Panc1 (cell line): ENCODE measurements around the gene SLC9A1. TPM values are rescaled to one million over a fixed set of nuclear protein-coding genes. Genes with fewer than 3 reads are reported as not detected.

Experiments used
- ATAC-seq: fragments of 200-7000 bp; cut with Tn5 transposase; 2 replicates; pipeline ENCODE4 v1.9.1; 2020; ENCODE audit warnings: mild to moderate bottlenecking, moderate library complexity
- BruUV-seq: library from RNA; stranded (reverse); fragments of 400-500 nt; replicated peaks from 2 replicates; lab custom pipeline; 2021; lab: Mats Ljungman, UMichigan
- CTCF ChIA-PET: fragments of 300-600 bp; sonication (Branson Sonifier 250); formaldehyde crosslinking; loops from one replicate; lab custom pipeline; 2022; ENCODE audit warnings: antibody characterized with exemption; lab: Charles Lee
- POLR2A ChIA-PET: fragments of 300-600 bp; sonication (Branson Sonifier 250); formaldehyde crosslinking; loops from one replicate; lab custom pipeline; 2022; ENCODE audit warnings: antibody characterized with exemption; lab: Charles Lee
- DNase-seq: peaks from one replicate; pipeline ENCODE4 v3.0.0-alpha.2; 2010; ENCODE audit warnings: low read depth, low spot score
- H3K27ac ChIP-seq: 2 replicates; pipeline ENCODE4 v1.5.1; 2011; ENCODE audit warnings: mild to moderate bottlenecking, low read length, inconsistent platforms
- H3K27me3 ChIP-seq: fragments of 200-500 bp; sonication (Bioruptor generic); 2 replicates; pipeline ENCODE4 v1.6.0; 2014; ENCODE audit warnings: low read length, inconsistent platforms; ENCODE audit not compliant: control insufficient read depth, insufficient read depth
- H3K36me3 ChIP-seq: fragments of 200-500 bp; sonication (Bioruptor generic); 2 replicates; pipeline ENCODE4 v1.5.1; 2014; ENCODE audit warnings: inconsistent platforms, mild to moderate bottlenecking, low read length, moderate library complexity; ENCODE audit not compliant: control insufficient read depth, insufficient read depth
- H3K4me1 ChIP-seq: 2 replicates; pipeline ENCODE4 v1.5.1; 2011; ENCODE audit warnings: inconsistent platforms, mild to moderate bottlenecking, low read length, moderate library complexity; ENCODE audit not compliant: control insufficient read depth, insufficient read depth
- H3K4me3 ChIP-seq, 2 experiments: 2 replicates each; pipeline ENCODE4 v1.5.1; 2011 to 2012; ENCODE audit warnings: low read depth in 2 of 2, low read length in 2 of 2, mild to moderate bottlenecking in 2 of 2, inconsistent platforms in 1 of 2, moderate library complexity in 1 of 2
- H3K9me3 ChIP-seq: fragments of 200-500 bp; sonication (Bioruptor generic); 2 replicates; pipeline ENCODE4 v1.5.1; 2014; ENCODE audit warnings: low read depth, mild to moderate bottlenecking, inconsistent platforms, low read length, moderate library complexity; ENCODE audit not compliant: control insufficient read depth, insufficient read depth
- POLR2AphosphoS5 ChIP-seq: IDR thresholded peaks from 2 replicates; pipeline ENCODE4 v1.6.1; 2012; ENCODE audit warnings: mild to moderate bottlenecking, low read depth, low read length, moderate library complexity
- SIN3A ChIP-seq: IDR thresholded peaks from 2 replicates; pipeline ENCODE4 v1.6.1; 2012; ENCODE audit warnings: low read depth, mild to moderate bottlenecking, low read length, moderate library complexity, borderline replicate concordance; ENCODE audit not compliant: insufficient read depth
- TCF7L2 ChIP-seq: IDR thresholded peaks from 2 replicates; pipeline ENCODE4 v1.6.1; 2011; ENCODE audit warnings: mild to moderate bottlenecking, low read depth, low read length, inconsistent platforms
- in situ Hi-C: cut with HindIII; loops from 2 replicates; pipeline ENCODE4 v1.10.0; 2016; ENCODE audit warnings: low sequenced_read_pairs, low pct_unique_long_range_greater_than_20kb
- intact Hi-C: fragments of 100-400 bp; cut with micrococcal nuclease; formaldehyde crosslinking; loops from one replicate; pipeline ENCODE4 v1.10.0; 2022; ENCODE audit not compliant: unreplicated experiment
- total RNA-seq: library from RNA; stranded (reverse); gene quantifications from one replicate; pipeline ENCODE4 v1.2.1, GENCODE V29; 2021; ENCODE audit not compliant: unreplicated experiment
- TF ChIP-seq, protein P1 (sequence below), 2 experiments: IDR thresholded peaks; 2 replicates each; pipeline ENCODE4 v1.6.1; 2011 to 2012; ENCODE audit warnings: low read depth in 2 of 2, control low read depth in 1 of 2, low read length in 1 of 2, mild to moderate bottlenecking in 1 of 2, moderate library complexity in 1 of 2; ENCODE audit not compliant: insufficient read depth in 1 of 2
- TF ChIP-seq, protein P2 (sequence below): fragments of 450-650 bp; IDR thresholded peaks from 2 replicates; pipeline ENCODE4 v1.5.1; 2017; ENCODE audit warnings: mild to moderate bottlenecking

Gene SLC9A1
- total RNA-seq, 1 experiment from 2014 or later, result 31.3 TPM

DNA sequence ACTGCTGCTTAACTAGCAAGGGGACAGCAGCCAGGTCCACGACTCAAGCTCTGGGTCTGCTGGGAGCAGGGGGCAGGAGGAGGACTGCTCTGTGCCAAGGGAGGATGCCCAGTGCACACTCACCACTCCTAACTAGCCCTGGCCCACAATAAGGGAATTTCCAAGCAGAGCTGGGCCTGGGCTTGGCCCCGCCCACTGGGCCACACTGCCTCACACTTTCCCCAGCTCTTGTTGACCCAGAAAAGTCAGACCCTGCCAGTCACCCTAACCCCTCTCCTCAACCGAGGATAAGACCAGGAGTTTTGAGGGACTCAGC is 18.7 kb downstream of the SLC9A1 start:
- CTCF ChIA-PET, result no interaction called here
- in situ Hi-C loops (no loop called here), intact Hi-C loops (no loop called here)
- no TSS peak for BruUV-seq
- H3K9me3 ChIP-seq, result no peaks in the 10 kb centered on the region
- POLR2A ChIA-PET, result no interaction called here
- no peaks in the 10 kb centered on the region for H3K36me3 ChIP-seq
- H3K4me1 ChIP-seq, result 0 out of 2 replicates have a peak, but pooled peaks cover 5% of the 10 kb centered on the region
- no peak overlapping the region for H3K4me3 ChIP-seq
- no peak for DNase-seq
- no peak overlapping the region for H3K27ac ChIP-seq
- ATAC-seq, result peak; percentile 74
- TF ChIP-seq, protein P1, sequence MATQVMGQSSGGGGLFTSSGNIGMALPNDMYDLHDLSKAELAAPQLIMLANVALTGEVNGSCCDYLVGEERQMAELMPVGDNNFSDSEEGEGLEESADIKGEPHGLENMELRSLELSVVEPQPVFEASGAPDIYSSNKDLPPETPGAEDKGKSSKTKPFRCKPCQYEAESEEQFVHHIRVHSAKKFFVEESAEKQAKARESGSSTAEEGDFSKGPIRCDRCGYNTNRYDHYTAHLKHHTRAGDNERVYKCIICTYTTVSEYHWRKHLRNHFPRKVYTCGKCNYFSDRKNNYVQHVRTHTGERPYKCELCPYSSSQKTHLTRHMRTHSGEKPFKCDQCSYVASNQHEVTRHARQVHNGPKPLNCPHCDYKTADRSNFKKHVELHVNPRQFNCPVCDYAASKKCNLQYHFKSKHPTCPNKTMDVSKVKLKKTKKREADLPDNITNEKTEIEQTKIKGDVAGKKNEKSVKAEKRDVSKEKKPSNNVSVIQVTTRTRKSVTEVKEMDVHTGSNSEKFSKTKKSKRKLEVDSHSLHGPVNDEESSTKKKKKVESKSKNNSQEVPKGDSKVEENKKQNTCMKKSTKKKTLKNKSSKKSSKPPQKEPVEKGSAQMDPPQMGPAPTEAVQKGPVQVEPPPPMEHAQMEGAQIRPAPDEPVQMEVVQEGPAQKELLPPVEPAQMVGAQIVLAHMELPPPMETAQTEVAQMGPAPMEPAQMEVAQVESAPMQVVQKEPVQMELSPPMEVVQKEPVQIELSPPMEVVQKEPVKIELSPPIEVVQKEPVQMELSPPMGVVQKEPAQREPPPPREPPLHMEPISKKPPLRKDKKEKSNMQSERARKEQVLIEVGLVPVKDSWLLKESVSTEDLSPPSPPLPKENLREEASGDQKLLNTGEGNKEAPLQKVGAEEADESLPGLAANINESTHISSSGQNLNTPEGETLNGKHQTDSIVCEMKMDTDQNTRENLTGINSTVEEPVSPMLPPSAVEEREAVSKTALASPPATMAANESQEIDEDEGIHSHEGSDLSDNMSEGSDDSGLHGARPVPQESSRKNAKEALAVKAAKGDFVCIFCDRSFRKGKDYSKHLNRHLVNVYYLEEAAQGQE (IDR thresholded peaks at IDR 0.05; ENCODE audit: insufficient read depth in 1 of 2, low read depth in 2 of 2, low read length in 1 of 2), result no peak
- TF ChIP-seq, protein P2, sequence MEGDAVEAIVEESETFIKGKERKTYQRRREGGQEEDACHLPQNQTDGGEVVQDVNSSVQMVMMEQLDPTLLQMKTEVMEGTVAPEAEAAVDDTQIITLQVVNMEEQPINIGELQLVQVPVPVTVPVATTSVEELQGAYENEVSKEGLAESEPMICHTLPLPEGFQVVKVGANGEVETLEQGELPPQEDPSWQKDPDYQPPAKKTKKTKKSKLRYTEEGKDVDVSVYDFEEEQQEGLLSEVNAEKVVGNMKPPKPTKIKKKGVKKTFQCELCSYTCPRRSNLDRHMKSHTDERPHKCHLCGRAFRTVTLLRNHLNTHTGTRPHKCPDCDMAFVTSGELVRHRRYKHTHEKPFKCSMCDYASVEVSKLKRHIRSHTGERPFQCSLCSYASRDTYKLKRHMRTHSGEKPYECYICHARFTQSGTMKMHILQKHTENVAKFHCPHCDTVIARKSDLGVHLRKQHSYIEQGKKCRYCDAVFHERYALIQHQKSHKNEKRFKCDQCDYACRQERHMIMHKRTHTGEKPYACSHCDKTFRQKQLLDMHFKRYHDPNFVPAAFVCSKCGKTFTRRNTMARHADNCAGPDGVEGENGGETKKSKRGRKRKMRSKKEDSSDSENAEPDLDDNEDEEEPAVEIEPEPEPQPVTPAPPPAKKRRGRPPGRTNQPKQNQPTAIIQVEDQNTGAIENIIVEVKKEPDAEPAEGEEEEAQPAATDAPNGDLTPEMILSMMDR, result no peak
- TF ChIP-seq TCF7L2, result no peak
- no peak for TF ChIP-seq POLR2AphosphoS5
- no peak for TF ChIP-seq SIN3A
- H3K27me3 ChIP-seq, result no peaks in the 10 kb centered on the region

DNA sequence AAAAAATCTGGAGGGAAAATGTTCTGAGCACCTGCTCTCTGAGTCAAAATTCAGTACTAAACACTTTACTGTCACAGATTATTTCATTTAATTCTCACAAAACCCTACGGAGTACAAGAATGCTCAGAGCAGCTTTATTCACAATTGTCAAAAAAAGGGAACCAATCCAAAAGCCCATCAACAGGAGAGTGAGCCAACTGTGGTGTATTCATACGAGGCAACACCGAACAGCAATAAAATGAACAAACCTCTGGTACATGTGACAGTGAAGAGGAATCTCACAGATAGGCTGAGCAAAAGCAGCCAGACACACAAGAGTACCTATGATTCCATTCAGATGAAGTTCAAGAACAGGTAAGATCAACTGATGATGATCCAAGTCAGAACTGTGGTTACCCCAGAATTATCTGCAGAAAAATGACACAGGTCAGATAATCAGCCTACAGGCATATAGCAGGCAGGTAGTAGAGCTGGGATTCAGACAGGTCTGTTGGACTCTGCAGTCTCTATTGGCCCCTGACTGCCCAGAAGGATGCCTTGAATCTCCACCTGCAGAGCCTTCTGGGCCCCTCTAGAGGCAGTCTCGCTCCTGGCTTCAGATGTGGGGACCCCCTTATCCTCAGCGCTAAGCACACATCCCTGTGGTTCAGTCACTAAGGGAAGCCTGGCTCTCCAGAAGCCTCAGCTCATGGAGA is 19.2 kb downstream of the SLC9A1 start:
- Histone ChIP-seq H3K9me3 (no peaks in the 10 kb centered on the region), H3K4me3 (no peak overlapping the region), H3K36me3 (no peaks in the 10 kb centered on the region), H3K27me3 (no peaks in the 10 kb centered on the region), H3K27ac (no peak overlapping the region), H3K4me1 (0 out of 2 replicates have a peak, but pooled peaks cover 5% of the 10 kb centered on the region)
- in situ Hi-C loops, result no loop called here
- intact Hi-C loops, result no loop called here
- no TSS peak for BruUV-seq
- DNase-seq (no peak), ATAC-seq (peak; percentile 47; the same call in 1 of the 2 replicates)
- ChIA-PET POLR2A (no interaction called here), CTCF (no interaction called here)
- TF ChIP-seq POLR2AphosphoS5 (no peak), SIN3A (no peak), TCF7L2 (no peak)
- TF ChIP-seq, protein P2, result no peak; the same call in 1 of the 2 replicates
- TF ChIP-seq, protein P1 (IDR thresholded peaks at IDR 0.05; ENCODE audit: insufficient read depth in 1 of 2, low read depth in 2 of 2, low read length in 1 of 2), result no peak
